H1 (cell line): Measurements from ENCODE around the gene C16orf89.

ENCODE experiments used
- ATF3 ChIP-seq: IDR thresholded peaks from 2 replicates; pipeline ENCODE4 v1.6.1; 2011; ENCODE audit warnings: low read depth, mild to moderate bottlenecking, low read length; ENCODE audit not compliant: insufficient read depth
- CBX5 ChIP-seq: fragments of 300-800, 300-1000 bp; sonication (generic); IDR thresholded peaks from 2 replicates; pipeline ENCODE4 v1.7.1; 2016; ENCODE audit warnings: antibody characterized with exemption, low read length, low read depth
- CTCF ChIP-seq, 3 experiments: IDR thresholded peaks; 1 replicate in 2 of 3; 2 replicates in 1 of 3; pipeline versions ENCODE4 v1.5.1 to v1.6.1; 2011; ENCODE audit warnings: low read length in 3 of 3, mild to moderate bottlenecking in 3 of 3, inconsistent platforms in 2 of 3, low read depth in 1 of 3, moderate library complexity in 1 of 3; ENCODE audit not compliant: insufficient read depth in 1 of 3; ENCODE audit errors: control extremely low read depth in 1 of 3
- POLR2A ChIP-seq, 2 experiments: IDR thresholded peaks; 1 replicate in 1 of 2; 2 replicates in 1 of 2; pipeline ENCODE4 v1.6.1; 2011; ENCODE audit warnings: low read depth in 2 of 2, low read length in 2 of 2, mild to moderate bottlenecking in 2 of 2; ENCODE audit errors: control extremely low read depth in 1 of 2
- RAD21 ChIP-seq, 2 experiments: IDR thresholded peaks in 1 of 2; conservative IDR thresholded peaks in 1 of 2; 2 replicates each; pipeline ENCODE4 v1.6.1; 2011; ENCODE audit warnings: low read depth in 2 of 2, low read length in 2 of 2, improper control_type of control experiment in 1 of 2, inconsistent platforms in 1 of 2, mild to moderate bottlenecking in 1 of 2, moderate library complexity in 1 of 2
- TAF1 ChIP-seq: IDR thresholded peaks from 2 replicates; pipeline ENCODE4 v1.6.1; 2011; ENCODE audit warnings: mild to moderate bottlenecking, low read depth, low read length
- TCF12 ChIP-seq: IDR thresholded peaks from 2 replicates; pipeline ENCODE4 v1.6.1; 2011; ENCODE audit warnings: low read depth, mild to moderate bottlenecking, low read length
- TEAD4 ChIP-seq: IDR thresholded peaks from 2 replicates; pipeline ENCODE4 v1.6.1; 2012; ENCODE audit warnings: low read depth, low read length, inconsistent platforms, mixed read lengths
- USF2 ChIP-seq: IDR thresholded peaks from 2 replicates; pipeline ENCODE4 v1.6.1; 2011; ENCODE audit warnings: low read length, improper control_type of control experiment

- TF ChIP-seq CTCF (IDR thresholded peaks at IDR 0.05; ENCODE audit: control extremely low read depth in 1 of 3, insufficient read depth in 1 of 3, low read depth in 1 of 3, low read length in 3 of 3) (no peak), RAD21 (IDR thresholded peaks at IDR 0.05 in 1 of 2, conservative IDR thresholded peaks at IDR 0.05 in 1 of 2; ENCODE audit: low read depth in 2 of 2, low read length in 2 of 2) (no peak), POLR2A (IDR thresholded peaks at IDR 0.05; ENCODE audit: control extremely low read depth in 1 of 2, low read depth in 2 of 2, low read length in 2 of 2) (no peak), TEAD4 (no peak), CBX5 (no peak), ATF3 (no peak), USF2 (no peak), TAF1 (0 out of 2 replicates have a peak, but pooled peaks have one; percentile 27), TCF12 (no peak)
Observed at GRCh38 chr16:5059386-5060072, 6.2 kb downstream of the C16orf89 start.
